Panc1 (cell line): ENCODE measurements around the gene ALG13. TPM values are rescaled to one million over a fixed set of nuclear protein-coding genes. Genes with fewer than 3 reads are reported as not detected.

Experiments
- ATAC-seq: fragments of 200-7000 bp; cut with Tn5 transposase; 2 replicates; pipeline ENCODE4 v1.9.1; 2020; ENCODE audit warnings: mild to moderate bottlenecking, moderate library complexity
- BruUV-seq: library from RNA; stranded (reverse); fragments of 400-500 nt; replicated peaks from 2 replicates; lab custom pipeline; 2021; lab: Mats Ljungman, UMichigan
- CTCF ChIA-PET: fragments of 300-600 bp; sonication (Branson Sonifier 250); formaldehyde crosslinking; loops from one replicate; lab custom pipeline; 2022; ENCODE audit warnings: antibody characterized with exemption; lab: Charles Lee
- POLR2A ChIA-PET: fragments of 300-600 bp; sonication (Branson Sonifier 250); formaldehyde crosslinking; loops from one replicate; lab custom pipeline; 2022; ENCODE audit warnings: antibody characterized with exemption; lab: Charles Lee
- DNase-seq: peaks from one replicate; pipeline ENCODE4 v3.0.0-alpha.2; 2010; ENCODE audit warnings: low read depth, low spot score
- H3K27ac ChIP-seq: 2 replicates; pipeline ENCODE4 v1.5.1; 2011; ENCODE audit warnings: mild to moderate bottlenecking, low read length, inconsistent platforms
- H3K27me3 ChIP-seq: fragments of 200-500 bp; sonication (Bioruptor generic); 2 replicates; pipeline ENCODE4 v1.6.0; 2014; ENCODE audit warnings: low read length, inconsistent platforms; ENCODE audit not compliant: control insufficient read depth, insufficient read depth
- H3K36me3 ChIP-seq: fragments of 200-500 bp; sonication (Bioruptor generic); 2 replicates; pipeline ENCODE4 v1.5.1; 2014; ENCODE audit warnings: inconsistent platforms, mild to moderate bottlenecking, low read length, moderate library complexity; ENCODE audit not compliant: control insufficient read depth, insufficient read depth
- H3K4me1 ChIP-seq: 2 replicates; pipeline ENCODE4 v1.5.1; 2011; ENCODE audit warnings: inconsistent platforms, mild to moderate bottlenecking, low read length, moderate library complexity; ENCODE audit not compliant: control insufficient read depth, insufficient read depth
- H3K4me3 ChIP-seq, 2 experiments: 2 replicates each; pipeline ENCODE4 v1.5.1; 2011 to 2012; ENCODE audit warnings: low read depth in 2 of 2, low read length in 2 of 2, mild to moderate bottlenecking in 2 of 2, inconsistent platforms in 1 of 2, moderate library complexity in 1 of 2
- H3K9me3 ChIP-seq: fragments of 200-500 bp; sonication (Bioruptor generic); 2 replicates; pipeline ENCODE4 v1.5.1; 2014; ENCODE audit warnings: low read depth, mild to moderate bottlenecking, inconsistent platforms, low read length, moderate library complexity; ENCODE audit not compliant: control insufficient read depth, insufficient read depth
- CTCF ChIP-seq: fragments of 450-650 bp; IDR thresholded peaks from 2 replicates; pipeline ENCODE4 v1.5.1; 2017; ENCODE audit warnings: mild to moderate bottlenecking
- POLR2AphosphoS5 ChIP-seq: IDR thresholded peaks from 2 replicates; pipeline ENCODE4 v1.6.1; 2012; ENCODE audit warnings: mild to moderate bottlenecking, low read depth, low read length, moderate library complexity
- REST ChIP-seq, 2 experiments: IDR thresholded peaks; 2 replicates each; pipeline ENCODE4 v1.6.1; 2011 to 2012; ENCODE audit warnings: low read depth in 2 of 2, control low read depth in 1 of 2, low read length in 1 of 2, mild to moderate bottlenecking in 1 of 2, moderate library complexity in 1 of 2; ENCODE audit not compliant: insufficient read depth in 1 of 2
- SIN3A ChIP-seq: IDR thresholded peaks from 2 replicates; pipeline ENCODE4 v1.6.1; 2012; ENCODE audit warnings: low read depth, mild to moderate bottlenecking, low read length, moderate library complexity, borderline replicate concordance; ENCODE audit not compliant: insufficient read depth
- TCF7L2 ChIP-seq: IDR thresholded peaks from 2 replicates; pipeline ENCODE4 v1.6.1; 2011; ENCODE audit warnings: mild to moderate bottlenecking, low read depth, low read length, inconsistent platforms
- in situ Hi-C: cut with HindIII; loops from 2 replicates; pipeline ENCODE4 v1.10.0; 2016; ENCODE audit warnings: low sequenced_read_pairs, low pct_unique_long_range_greater_than_20kb
- intact Hi-C: fragments of 100-400 bp; cut with micrococcal nuclease; formaldehyde crosslinking; loops from one replicate; pipeline ENCODE4 v1.10.0; 2022; ENCODE audit not compliant: unreplicated experiment
- total RNA-seq: library from RNA; stranded (reverse); gene quantifications from one replicate; pipeline ENCODE4 v1.2.1, GENCODE V29; 2021; ENCODE audit not compliant: unreplicated experiment

Gene ALG13
- total RNA-seq, 1 experiment from 2014 or later: 50.0 TPM

- H3K36me3 ChIP-seq: peaks cover 12% of the 10 kb centered on the region
- POLR2A ChIA-PET: no interaction called here
- DNase-seq (no peak), ATAC-seq (no peak)
- CTCF ChIA-PET: no interaction called here
- H3K4me3 ChIP-seq: no peak overlapping the region
- in situ Hi-C loops: no loop called here
- intact Hi-C loops: no loop called here
- no peaks in the 10 kb centered on the region for H3K9me3 ChIP-seq
- TF ChIP-seq CTCF (no peak), REST (IDR thresholded peaks at IDR 0.05; ENCODE audit: insufficient read depth in 1 of 2, low read depth in 2 of 2, low read length in 1 of 2) (no peak), POLR2AphosphoS5 (no peak), TCF7L2 (no peak), SIN3A (no peak)
- BruUV-seq: no TSS peak
- no peaks in the 10 kb centered on the region; the same call in 1 of the 2 replicates for H3K4me1 ChIP-seq
- no peak overlapping the region for H3K27ac ChIP-seq
- H3K27me3 ChIP-seq: no peaks in the 10 kb centered on the region
These were observed 61.0 kb downstream of the ALG13 start for GRCh38 chrX:111742018-111742417.

GRCh38 chrX:111743316-111743715, 62.3 kb downstream of the ALG13 start:
- no peak overlapping the region for H3K4me3 ChIP-seq
- ChIA-PET POLR2A (no interaction called here), CTCF (no interaction called here)
- intact Hi-C loops: no loop called here
- H3K36me3 ChIP-seq: peaks cover 8% of the 10 kb centered on the region
- no peaks in the 10 kb centered on the region for H3K27me3 ChIP-seq
- no peaks in the 10 kb centered on the region for H3K9me3 ChIP-seq
- no TSS peak for BruUV-seq
- in situ Hi-C loops: no loop called here
- no peak overlapping the region for H3K27ac ChIP-seq
- no peak for TF ChIP-seq CTCF
- DNase-seq: no peak
- ATAC-seq: no peak
- no peaks in the 10 kb centered on the region; the same call in 1 of the 2 replicates for H3K4me1 ChIP-seq

- ChIA-PET POLR2A (no interaction called here), CTCF (no interaction called here)
- BruUV-seq: no TSS peak
- no peaks in the 10 kb centered on the region for H3K36me3 ChIP-seq
- no peak overlapping the region for H3K4me3 ChIP-seq
- DNase-seq: no peak
- H3K27me3 ChIP-seq: no peaks in the 10 kb centered on the region
- no peak overlapping the region for H3K27ac ChIP-seq
- no peaks in the 10 kb centered on the region for H3K4me1 ChIP-seq
- in situ Hi-C loops: no loop called here
- TF ChIP-seq CTCF: no peak
- no peak for TF ChIP-seq POLR2AphosphoS5
- TF ChIP-seq SIN3A: no peak
- no peak for TF ChIP-seq REST (IDR thresholded peaks at IDR 0.05; ENCODE audit: insufficient read depth in 1 of 2, low read depth in 2 of 2, low read length in 1 of 2)
- TF ChIP-seq TCF7L2: no peak
- H3K9me3 ChIP-seq: no peaks in the 10 kb centered on the region
- intact Hi-C loops: no loop called here
- no peak for ATAC-seq
These were observed 75.5 kb downstream of the ALG13 start for GRCh38 chrX:111756486-111756885.
